Umbilical cord (tissue), 2 donors: Measurements from ENCODE around the gene POU3F1. TPM values are rescaled to one million over a fixed set of nuclear protein-coding genes. Genes with fewer than 3 reads are reported as not detected.
"Not testable (repeated sequence)": the region's sequence is repeated elsewhere in the genome, so short reads cannot be mapped to it uniquely, and the experiment has no call there.

ENCODE experiments used
- DNase-seq: peaks from one replicate; pipeline ENCODE4 v3.0.0-alpha.2; 2015; ENCODE audit warnings: low spot score
- total RNA-seq: library from RNA; depleted of rRNA; stranded (reverse); fragments of >200 nt; gene quantifications from one replicate; pipeline ENCODE4 v1.2.3, GENCODE V29; 2014; ENCODE audit warnings: low replicate concordance; ENCODE audit not compliant: insufficient read depth

Gene POU3F1
- total RNA-seq, 1 donor from 2014 or later: not detected

GRCh38 chr1:38047603-38048141 is 1.1 kb upstream of the POU3F1 start:
- DNase-seq: no peak

- DNase-seq: peak; percentile 91
Observed at GRCh38 chr1:38046884-38047602, 450 bp upstream of the POU3F1 start.

- no peak for DNase-seq
Observed at GRCh38 chr1:38045401-38046332, 926 bp downstream of the POU3F1 start.

GRCh38 chr1:38044221-38045215 is 2.1 kb downstream of the POU3F1 start:
- no peak for DNase-seq

- no peak for DNase-seq
Observed at GRCh38 chr1:38043036-38043747, 3.4 kb downstream of the POU3F1 start.

GRCh38 chr1:38041936-38042834 is 4.4 kb downstream of the POU3F1 start:
- DNase-seq: no peak

GRCh38 chr1:38039331-38040088 is 7.1 kb downstream of the POU3F1 start:
- DNase-seq: no peak

GRCh38 chr1:38038861-38039260 is 7.7 kb downstream of the POU3F1 start:
- peak; percentile 97 for DNase-seq

- DNase-seq: peak; percentile 96
Observed at GRCh38 chr1:38037221-38037939, 9.2 kb downstream of the POU3F1 start.

GRCh38 chr1:38034871-38035270 is 11.7 kb downstream of the POU3F1 start:
- DNase-seq: no peak

- not testable (repeated sequence) for DNase-seq
Observed at GRCh38 chr1:38032992-38033391, 13.6 kb downstream of the POU3F1 start.

GRCh38 chr1:38031513-38031866 is 15.1 kb downstream of the POU3F1 start:
- DNase-seq: no peak

- no peak for DNase-seq
Observed at GRCh38 chr1:38030596-38031512, 15.7 kb downstream of the POU3F1 start.

GRCh38 chr1:38029685-38030511 is 16.7 kb downstream of the POU3F1 start:
- DNase-seq: peak; percentile 88

GRCh38 chr1:38029081-38029681 is 17.4 kb downstream of the POU3F1 start:
- DNase-seq: peak; percentile 64

- no peak for DNase-seq
Observed at GRCh38 chr1:38028671-38029070, 17.9 kb downstream of the POU3F1 start.
